NCI-H2107 treated with DMSO at 0.1 percent for 48 hours (cell line): ENCODE measurements around the gene PFDN2.

ENCODE experiments used
- DNase-seq: peaks from one replicate; lab custom pipeline; 2025; ENCODE audit not compliant: unreplicated experiment; lab: John Stamatoyannopoulos, UW

The PFDN2 gene

GRCh38 chr1:161061419-161061818 lies 56.4 kb downstream of the PFDN2 start:
- no peak for DNase-seq

GRCh38 chr1:161059293-161059692 lies 58.5 kb downstream of the PFDN2 start:
- no peak for DNase-seq

GRCh38 chr1:161054805-161055204 lies 63.0 kb downstream of the PFDN2 start:
- no peak for DNase-seq

- no peak for DNase-seq
These were observed 63.6 kb downstream of the PFDN2 start for GRCh38 chr1:161054232-161054631.

GRCh38 chr1:161052899-161053298 lies 64.9 kb downstream of the PFDN2 start:
- DNase-seq = no peak

GRCh38 chr1:161051219-161051618 lies 66.6 kb downstream of the PFDN2 start:
- no peak for DNase-seq
